ENCODE results near the gene GPC5.

GRCh38 chr13:91375116-91375729 lies 23.2 kb upstream of the GPC5 start:
- no peak for TF ChIP-seq ARNT (IDR thresholded peaks at IDR 0.05)
- TF ChIP-seq FOXM1 (IDR thresholded peaks at IDR 0.05; ENCODE audit: borderline replicate concordance): no peak
- no peak for TF ChIP-seq SUZ12 (IDR thresholded peaks at IDR 0.05)
- TF ChIP-seq FOXA1 (IDR thresholded peaks at IDR 0.05): no peak
- TF ChIP-seq CTBP1 (IDR thresholded peaks at IDR 0.05; ENCODE audit: borderline replicate concordance): no peak

Data from HEK293T (cell line).